Measurements from ENCODE around the gene OPTN.
"Not testable (repeated sequence)": the region's sequence is repeated elsewhere in the genome, so short reads cannot be mapped to it uniquely, and the experiment has no call there.

The OPTN gene

DNA sequence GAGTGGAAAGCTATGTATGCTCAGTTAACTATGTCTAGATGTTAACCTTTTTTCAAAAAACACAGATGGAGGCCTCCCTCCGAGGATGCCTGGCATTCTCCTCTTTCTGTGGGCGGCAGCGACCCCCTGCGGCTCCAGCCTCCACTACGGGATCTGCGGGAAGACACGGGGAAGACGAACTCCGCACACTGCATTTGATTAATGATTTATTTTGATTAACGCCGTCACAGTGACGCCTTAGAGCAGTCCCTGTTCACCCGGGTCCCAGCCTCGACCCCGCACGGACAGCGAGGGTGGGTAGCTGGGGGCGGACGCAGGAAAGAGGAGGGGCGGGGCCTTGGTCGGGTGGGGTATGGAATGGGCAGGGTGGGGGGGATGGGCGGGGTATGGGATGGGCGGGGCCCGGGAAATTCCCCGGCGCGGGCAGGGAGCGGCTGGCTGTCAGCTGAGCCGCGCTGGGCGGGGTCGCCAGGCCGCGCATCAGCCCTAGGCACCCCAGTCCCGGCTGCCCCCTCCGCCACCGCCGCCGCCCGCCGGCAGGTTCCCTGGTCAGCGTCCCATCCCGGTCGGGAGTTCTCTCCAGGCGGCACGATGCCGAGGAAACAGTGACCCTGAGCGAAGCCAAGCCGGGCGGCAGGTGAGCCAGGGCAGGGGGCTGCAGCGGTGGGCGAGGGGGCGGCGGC lies at the start of gene OPTN:
Gene OPTN (plus strand): TSS at position 498 of the 683 bp plus-strand sequence. CDS start 8,960 bp downstream, outside the sequence.
- in situ Hi-C loops (cut with MboI; ENCODE audit: low sequenced_read_pairs): no loop called here

DNA sequence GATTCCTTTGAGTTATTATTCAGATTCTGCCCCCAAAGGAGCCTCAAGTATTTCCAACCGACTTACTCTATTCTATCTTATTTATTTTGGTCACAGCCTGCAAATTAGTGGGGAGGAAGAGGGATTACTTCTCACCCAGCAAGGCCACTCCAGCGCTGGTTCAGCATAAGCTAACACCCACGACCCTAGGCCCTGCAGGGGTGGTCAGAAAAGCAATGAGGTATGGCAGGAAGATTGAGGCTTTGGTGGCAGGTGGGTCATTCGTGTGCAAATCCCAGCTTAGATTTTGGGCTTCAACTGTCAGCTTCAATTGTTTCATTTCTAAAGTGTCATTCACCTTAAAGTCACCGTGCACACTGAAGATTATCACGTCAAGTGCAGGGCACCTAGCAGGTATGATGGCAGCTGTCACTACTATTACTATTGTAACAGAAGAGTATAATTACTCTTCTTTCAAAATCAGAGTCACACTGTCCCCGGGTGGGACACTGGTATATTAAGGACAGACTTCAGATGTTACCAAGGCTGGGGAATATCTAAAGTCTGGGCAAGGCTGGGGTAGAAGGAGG lies 48.8 kb upstream of the OPTN start:
- in situ Hi-C loops (cut with MboI; ENCODE audit: low sequenced_read_pairs): no loop called here

GRCh38 chr10:13053208-13053607 lies 46.8 kb upstream of the OPTN start:
- in situ Hi-C loops (cut with MboI; ENCODE audit: low sequenced_read_pairs): not testable (repeated sequence)

- in situ Hi-C loops (cut with MboI; ENCODE audit: low sequenced_read_pairs): no loop called here
Measured at GRCh38 chr10:13053794-13054462, 46.0 kb upstream of the OPTN start.

- in situ Hi-C loops (cut with MboI; ENCODE audit: low sequenced_read_pairs): no loop called here
Measured at GRCh38 chr10:13054844-13055243, 45.1 kb upstream of the OPTN start.

DNA sequence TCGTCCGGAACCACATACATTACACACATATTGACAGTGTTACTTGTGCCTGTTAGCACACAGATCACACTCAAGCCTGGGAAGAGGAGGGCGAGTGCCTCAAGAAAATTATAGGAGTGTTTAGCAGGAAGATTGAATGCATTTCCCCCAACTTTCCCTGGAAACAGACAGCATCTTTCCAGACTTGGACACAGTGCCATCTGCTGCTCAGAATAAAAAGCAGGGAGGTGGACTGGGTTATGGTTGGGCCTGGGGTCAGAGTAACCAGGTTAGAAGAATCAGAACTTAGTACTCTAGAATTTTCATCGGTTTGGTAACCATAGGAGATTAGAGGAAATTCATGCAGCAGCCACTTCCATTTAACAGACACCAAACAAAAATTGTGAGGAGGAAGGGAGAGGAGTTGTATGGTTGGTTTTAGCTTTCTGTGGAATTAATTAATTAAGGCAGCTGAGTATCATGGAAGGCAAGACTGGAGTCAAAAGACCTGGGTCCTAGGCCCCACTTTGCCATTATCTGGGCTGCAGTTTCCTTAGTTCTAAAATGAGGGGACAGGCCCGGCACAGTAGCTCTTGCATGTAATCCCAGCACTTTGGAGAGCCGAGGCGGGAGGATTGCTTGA lies 43.4 kb upstream of the OPTN start:
- in situ Hi-C loops (cut with MboI; ENCODE audit: low sequenced_read_pairs): no loop called here

DNA sequence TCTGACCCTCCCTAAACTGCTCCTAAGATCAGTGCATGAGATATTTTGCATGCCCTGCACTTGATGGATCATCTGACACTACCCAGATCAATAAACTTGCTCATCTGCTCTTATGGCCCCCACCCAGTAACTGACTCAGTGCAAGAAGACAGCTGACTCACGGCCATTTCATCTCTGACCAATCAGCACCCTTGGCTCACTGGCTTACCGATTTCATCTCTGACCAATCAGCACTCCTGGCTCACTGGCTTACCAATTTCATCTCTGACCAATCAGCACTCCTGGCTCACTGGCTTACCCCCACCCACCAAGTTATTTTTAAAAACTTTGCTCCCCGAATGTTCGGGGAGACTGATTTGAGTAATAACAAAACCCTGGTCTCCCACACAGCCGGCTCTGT lies 37.2 kb upstream of the OPTN start:
- in situ Hi-C loops (cut with MboI; ENCODE audit: low sequenced_read_pairs): no loop called here

DNA sequence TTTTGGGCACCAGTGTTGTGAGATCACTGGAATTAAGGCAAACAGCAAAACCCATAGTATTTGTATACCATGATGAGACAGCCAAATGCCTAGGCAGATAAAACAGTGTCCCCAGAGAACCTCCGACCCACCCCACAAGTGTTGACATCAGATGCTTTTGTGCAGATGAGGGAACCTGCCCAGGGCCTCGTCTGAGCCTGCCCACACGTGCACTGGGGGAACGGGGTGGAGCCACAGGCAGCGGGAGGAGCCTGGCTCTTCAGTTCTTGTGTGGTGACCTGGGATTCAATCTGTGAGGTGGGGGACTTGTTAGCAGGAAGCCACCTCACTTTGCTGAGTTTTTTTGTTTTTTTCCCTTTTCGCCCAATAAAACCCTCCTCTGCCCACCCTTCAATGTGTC lies 33.4 kb upstream of the OPTN start:
- in situ Hi-C loops (cut with MboI; ENCODE audit: low sequenced_read_pairs): no loop called here

GRCh38 chr10:13067431-13067830 lies 32.5 kb upstream of the OPTN start:
- in situ Hi-C loops (cut with MboI; ENCODE audit: low sequenced_read_pairs): no loop called here

- in situ Hi-C loops (cut with MboI; ENCODE audit: low sequenced_read_pairs): no loop called here
Measured at GRCh38 chr10:13068071-13068470, 31.9 kb upstream of the OPTN start.

DNA sequence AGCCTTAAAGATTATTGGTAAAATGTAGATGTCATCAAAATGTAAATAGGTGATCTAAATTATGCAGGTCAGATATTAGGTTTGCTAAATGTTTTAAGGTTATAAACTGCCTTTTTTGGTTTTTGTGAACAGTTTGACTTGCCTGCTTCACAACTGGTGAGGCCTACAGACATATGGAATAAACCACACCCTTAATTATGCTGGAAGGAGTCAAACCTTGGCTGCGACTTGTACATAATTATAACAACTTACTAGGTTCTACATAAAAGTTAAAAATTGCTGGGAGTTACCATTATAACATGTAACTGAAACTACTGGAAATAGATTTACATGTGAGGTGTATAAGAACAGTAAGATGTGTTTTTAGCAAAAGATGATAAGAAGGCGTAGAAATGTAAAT lies 31.5 kb upstream of the OPTN start:
- in situ Hi-C loops (cut with MboI; ENCODE audit: low sequenced_read_pairs): no loop called here

DNA sequence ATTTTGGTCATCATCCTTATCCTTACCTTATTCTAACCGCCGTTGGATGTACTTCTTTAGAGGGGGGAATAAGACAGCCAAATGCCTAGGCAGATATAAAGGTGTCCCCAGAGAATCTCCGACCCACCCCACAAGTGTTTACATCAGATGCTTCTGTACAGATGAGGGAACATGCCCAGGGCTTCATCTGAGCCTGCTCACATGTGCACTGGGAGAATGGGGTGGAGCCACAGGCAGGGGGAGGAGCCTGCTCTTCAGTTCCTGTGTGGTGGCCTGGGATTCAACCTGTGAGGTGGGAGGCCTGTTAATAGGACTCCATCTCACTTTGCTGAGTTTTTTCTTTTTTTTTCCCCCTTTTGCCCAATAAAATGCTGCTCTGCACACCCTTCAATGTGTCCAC lies 27.6 kb upstream of the OPTN start:
- in situ Hi-C loops (cut with MboI; ENCODE audit: low sequenced_read_pairs): no loop called here

DNA sequence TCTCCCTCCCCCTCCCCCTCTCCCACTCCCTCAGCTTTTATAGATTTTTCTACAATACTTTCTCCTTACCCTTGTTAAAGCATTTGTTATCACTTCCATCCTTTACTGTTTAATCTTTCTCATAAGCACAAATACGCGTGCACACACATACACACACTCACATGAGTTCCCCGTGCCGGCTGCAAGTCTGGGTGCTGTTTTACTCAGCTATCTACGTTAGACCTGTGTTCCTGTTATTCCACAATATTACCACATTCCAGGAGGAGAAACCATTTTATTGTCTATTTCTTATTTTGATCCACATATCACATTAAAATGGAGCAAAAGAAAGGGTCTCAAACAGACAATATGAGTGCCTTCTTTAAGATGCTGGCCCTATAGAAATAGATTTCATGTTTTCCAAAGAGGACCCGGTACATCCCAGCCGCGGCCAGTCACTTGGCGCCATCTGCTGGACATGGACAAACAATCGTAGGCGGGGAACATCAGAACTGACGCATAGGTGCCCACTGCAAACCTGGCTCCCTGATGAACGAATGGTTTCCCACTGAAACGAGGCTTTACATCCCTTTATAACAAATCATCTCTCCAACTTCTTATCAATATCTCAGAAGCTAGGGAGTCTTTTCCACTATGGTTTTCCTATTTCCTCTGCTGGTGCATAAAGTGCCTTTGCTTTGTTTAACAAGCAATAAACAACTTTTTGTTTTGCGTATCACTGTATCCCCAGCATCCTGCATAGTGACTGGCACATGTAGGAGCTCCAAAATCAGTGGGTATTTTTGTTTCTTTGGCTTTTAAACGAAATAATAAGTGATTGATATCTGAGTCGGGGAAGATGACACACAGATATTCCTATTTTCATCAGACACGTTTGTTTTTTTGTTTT lies 25.2 kb upstream of the OPTN start:
- in situ Hi-C loops (cut with MboI; ENCODE audit: low sequenced_read_pairs): no loop called here

GRCh38 chr10:13078912-13079775 lies 20.8 kb upstream of the OPTN start:
- in situ Hi-C loops (cut with MboI; ENCODE audit: low sequenced_read_pairs): no loop called here

DNA sequence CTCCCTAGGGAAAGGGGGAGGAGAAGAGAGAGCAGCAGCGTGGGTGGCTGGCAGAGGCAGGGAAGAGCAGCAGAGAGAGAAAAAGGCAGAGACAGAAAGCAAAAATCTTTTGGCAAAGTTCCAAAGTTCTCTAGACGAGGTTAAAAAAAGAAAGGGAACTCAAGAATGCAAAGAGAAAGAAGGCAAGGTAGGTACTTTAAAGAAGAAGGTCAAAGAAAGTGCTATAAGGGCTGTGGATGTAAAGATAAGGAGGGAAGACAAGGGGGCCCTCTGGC lies 20.2 kb upstream of the OPTN start:
- in situ Hi-C loops (cut with MboI; ENCODE audit: low sequenced_read_pairs): no loop called here

GRCh38 chr10:13080643-13081042 lies 19.3 kb upstream of the OPTN start:
- in situ Hi-C loops (cut with MboI; ENCODE audit: low sequenced_read_pairs): no loop called here

DNA sequence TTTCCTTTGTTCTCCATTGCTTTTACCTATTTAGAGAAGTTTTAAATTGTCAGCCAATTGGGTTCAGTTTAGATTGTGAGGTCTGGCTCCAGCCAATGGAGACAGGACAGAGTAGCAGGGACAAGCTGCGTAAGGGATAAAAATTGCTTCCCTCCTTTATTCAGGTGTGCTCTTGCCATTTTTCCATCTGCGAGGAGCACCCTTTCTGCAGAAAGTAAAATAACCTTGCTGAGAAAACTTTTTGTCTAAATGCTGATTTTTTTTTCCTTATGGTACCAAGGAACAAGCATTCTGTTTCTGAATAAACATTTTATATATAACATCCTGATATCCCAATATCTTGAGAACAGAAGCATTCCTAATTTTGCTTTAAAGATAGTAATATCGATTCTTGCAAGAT lies 16.3 kb upstream of the OPTN start:
- in situ Hi-C loops (cut with MboI; ENCODE audit: low sequenced_read_pairs): not testable (repeated sequence)

GRCh38 chr10:13086056-13086455 lies 13.9 kb upstream of the OPTN start:
- in situ Hi-C loops (cut with MboI; ENCODE audit: low sequenced_read_pairs): no loop called here

GRCh38 chr10:13087601-13087985 lies 12.4 kb upstream of the OPTN start:
- in situ Hi-C loops (cut with MboI; ENCODE audit: low sequenced_read_pairs): no loop called here

- in situ Hi-C loops (cut with MboI; ENCODE audit: low sequenced_read_pairs): no loop called here
Measured at GRCh38 chr10:13087986-13088618, 11.9 kb upstream of the OPTN start.
